WERI-Rb-1 (cell line): Measurements from ENCODE around the gene COL2A1.
A peak's percentile ranks its signal among the peaks of the same experiment; 100 is the strongest.

ENCODE experiments used
- DNase-seq: peaks from one replicate; pipeline ENCODE4 v3.0.0-alpha.2; 2020
- H3K27ac ChIP-seq: fragments of 250-450 bp; sonication (Bioruptor Pico); 2 replicates; pipeline ENCODE4 v1.5.1; 2020; ENCODE audit warnings: mild to moderate bottlenecking, moderate library complexity
- H3K27me3 ChIP-seq: fragments of 250-450 bp; sonication (Bioruptor Pico); 2 replicates; pipeline ENCODE4 v1.5.1; 2021; ENCODE audit warnings: mild to moderate bottlenecking, low read depth, moderate library complexity; ENCODE audit not compliant: insufficient read depth, severe bottlenecking
- H3K36me3 ChIP-seq: fragments of 250-450 bp; sonication (Bioruptor Pico); 2 replicates; pipeline ENCODE4 v1.5.1; 2020; ENCODE audit warnings: mild to moderate bottlenecking, moderate library complexity
- H3K4me3 ChIP-seq: 2 replicates; pipeline ENCODE4 v1.5.1; 2011; ENCODE audit warnings: low read depth, mild to moderate bottlenecking, control low read depth, low read length
- H3K9me3 ChIP-seq: fragments of 250-450 bp; sonication (Bioruptor Pico); 2 replicates; pipeline ENCODE4 v1.5.1; 2021; ENCODE audit warnings: mild to moderate bottlenecking, moderate library complexity; ENCODE audit not compliant: severe bottlenecking
- CTCF ChIP-seq: IDR thresholded peaks from 2 replicates; pipeline ENCODE4 v1.5.1; 2011; ENCODE audit warnings: low read depth, mild to moderate bottlenecking, control low read depth, inconsistent platforms, low read length

The COL2A1 gene

GRCh38 chr12:47999816-48000215, 4.5 kb downstream of the COL2A1 start:
- Histone ChIP-seq H3K27ac (no peak overlapping the region), H3K4me3 (no peak overlapping the region), H3K9me3 (no peaks in the 10 kb centered on the region), H3K27me3 (peaks cover 33% of the 10 kb centered on the region), H3K36me3 (no peaks in the 10 kb centered on the region)
- no peak for DNase-seq
- no peak for TF ChIP-seq CTCF

GRCh38 chr12:47997321-47997720, 7.0 kb downstream of the COL2A1 start:
- DNase-seq: no peak
- H3K27me3 ChIP-seq: peaks cover 8% of the 10 kb centered on the region

GRCh38 chr12:47995981-47996401, 8.3 kb downstream of the COL2A1 start:
- Histone ChIP-seq H3K27me3 (no peaks in the 10 kb centered on the region), H3K9me3 (no peaks in the 10 kb centered on the region), H3K4me3 (no peak overlapping the region), H3K36me3 (no peaks in the 10 kb centered on the region), H3K27ac (no peak overlapping the region)
- no peak for DNase-seq
- no peak for TF ChIP-seq CTCF

More at GRCh38 chr12:47997321-47997720, 7.0 kb downstream of the COL2A1 start:
- no peaks in the 10 kb centered on the region for H3K36me3 ChIP-seq
- no peak overlapping the region for H3K4me3 ChIP-seq
- H3K9me3 ChIP-seq: no peaks in the 10 kb centered on the region
- H3K27ac ChIP-seq: no peak overlapping the region
- TF ChIP-seq CTCF: no peak

- H3K27ac ChIP-seq: no peak overlapping the region
- no peak for DNase-seq
- H3K4me3 ChIP-seq: no peak overlapping the region
- TF ChIP-seq CTCF: no peak
- no peaks in the 10 kb centered on the region for H3K27me3 ChIP-seq
- H3K36me3 ChIP-seq: no peaks in the 10 kb centered on the region
- H3K9me3 ChIP-seq: no peaks in the 10 kb centered on the region
Measured at GRCh38 chr12:47993491-47993890, 10.8 kb downstream of the COL2A1 start.

- Histone ChIP-seq H3K27ac (no peak overlapping the region), H3K4me3 (no peak overlapping the region), H3K9me3 (no peaks in the 10 kb centered on the region), H3K36me3 (no peaks in the 10 kb centered on the region), H3K27me3 (no peaks in the 10 kb centered on the region)
- DNase-seq: no peak
- TF ChIP-seq CTCF: no peak
Measured at GRCh38 chr12:47992776-47993175, 11.5 kb downstream of the COL2A1 start.

GRCh38 chr12:47991106-47992061, 12.9 kb downstream of the COL2A1 start:
- no peaks in the 10 kb centered on the region for H3K27me3 ChIP-seq

More at GRCh38 chr12:47991106-47992061, 12.9 kb downstream of the COL2A1 start:
- Histone ChIP-seq H3K27ac (peak overlapping the region; percentile 87), H3K36me3 (no peaks in the 10 kb centered on the region), H3K9me3 (no peaks in the 10 kb centered on the region), H3K4me3 (no peak overlapping the region)
- DNase-seq: peak; percentile 81
- TF ChIP-seq CTCF: no peak
